Adipocyte (in vitro differentiated cells): ENCODE data around the gene ACTL8.
A peak's percentile ranks its signal among the peaks of the same experiment; 100 is the strongest.

ENCODE experiments used
- DNase-seq: peaks from one replicate; pipeline ENCODE4 v3.0.0-alpha.2; 2015; ENCODE audit warnings: low read depth
- H3K27me3 ChIP-seq: replicated peaks from 2 replicates; pipeline ENCODE4 v1.7.0; 2013; ENCODE audit warnings: mild to moderate bottlenecking, low read length, moderate library complexity; ENCODE audit not compliant: control insufficient read depth, insufficient read depth
- H3K36me3 ChIP-seq: 2 replicates; pipeline ENCODE4 v1.7.0; 2013; ENCODE audit warnings: low read length, mild to moderate bottlenecking, moderate library complexity; ENCODE audit not compliant: control insufficient read depth, insufficient read depth, severe bottlenecking
- H3K4me1 ChIP-seq: 2 replicates; pipeline ENCODE4 v1.7.0; 2013; ENCODE audit warnings: mild to moderate bottlenecking, low read length, moderate library complexity; ENCODE audit not compliant: control insufficient read depth, insufficient read depth
- H3K4me3 ChIP-seq: 2 replicates; pipeline ENCODE4 v1.7.0; 2013; ENCODE audit warnings: mild to moderate bottlenecking, low read length, moderate library complexity
- H3K9ac ChIP-seq: 2 replicates; pipeline ENCODE4 v1.7.0; 2013; ENCODE audit warnings: mild to moderate bottlenecking, low read length, moderate library complexity
- H3K9me3 ChIP-seq: 2 replicates; pipeline ENCODE4 v1.7.0; 2013; ENCODE audit warnings: mild to moderate bottlenecking, low read length, moderate library complexity; ENCODE audit not compliant: control insufficient read depth

ACTL8 gene

DNA sequence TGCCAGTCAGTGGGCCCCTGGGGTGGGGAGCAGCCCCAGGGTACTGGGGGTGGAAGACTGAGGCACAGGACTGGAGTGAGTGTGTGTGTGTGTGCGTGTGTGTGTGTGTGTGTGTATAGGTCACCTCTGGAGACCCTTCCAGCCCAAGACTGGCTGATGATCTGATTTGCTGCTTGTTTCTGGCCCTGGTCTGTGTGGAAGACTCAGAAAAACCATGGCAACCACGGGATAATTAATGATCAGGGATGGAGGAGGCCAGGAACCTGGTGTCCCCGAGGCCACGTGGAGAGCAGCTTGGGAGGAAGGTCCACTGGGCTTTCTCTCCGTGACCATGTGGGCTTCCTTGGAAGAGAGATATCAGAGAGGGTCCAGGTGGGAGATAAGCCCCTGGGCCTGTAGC lies 4.8 kb upstream of the ACTL8 start:
- Histone ChIP-seq H3K36me3 (no peaks in the 10 kb centered on the region), H3K27me3 (no peaks in the 10 kb centered on the region), H3K9ac (no peak overlapping the region), H3K4me3 (no peak overlapping the region), H3K9me3 (peaks cover 13% of the 10 kb centered on the region), H3K4me1 (no peaks in the 10 kb centered on the region)
- no peak for DNase-seq

DNA sequence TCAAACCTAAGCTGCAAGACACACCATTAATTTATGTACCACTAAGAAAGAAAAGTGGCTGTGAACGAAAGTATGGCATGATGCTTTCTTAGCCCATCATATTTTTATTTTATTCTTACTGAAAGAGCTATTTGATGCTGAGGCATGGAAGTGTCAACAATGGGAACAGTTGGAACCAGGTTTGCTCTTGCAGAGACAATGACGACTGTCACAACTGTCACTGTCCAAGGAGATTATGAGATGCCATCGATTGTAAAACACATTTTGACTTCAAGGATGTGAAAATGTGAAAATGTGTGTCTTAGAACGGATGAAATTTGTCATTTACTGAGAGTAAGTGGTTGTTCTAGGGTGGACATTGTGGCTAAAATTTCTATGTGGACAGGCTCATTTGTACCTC lies 2.8 kb upstream of the ACTL8 start:
- Histone ChIP-seq H3K9ac (no peak overlapping the region), H3K4me1 (no peaks in the 10 kb centered on the region), H3K36me3 (no peaks in the 10 kb centered on the region), H3K27me3 (no peaks in the 10 kb centered on the region), H3K9me3 (peaks cover 23% of the 10 kb centered on the region), H3K4me3 (no peak overlapping the region)
- no peak for DNase-seq

DNA sequence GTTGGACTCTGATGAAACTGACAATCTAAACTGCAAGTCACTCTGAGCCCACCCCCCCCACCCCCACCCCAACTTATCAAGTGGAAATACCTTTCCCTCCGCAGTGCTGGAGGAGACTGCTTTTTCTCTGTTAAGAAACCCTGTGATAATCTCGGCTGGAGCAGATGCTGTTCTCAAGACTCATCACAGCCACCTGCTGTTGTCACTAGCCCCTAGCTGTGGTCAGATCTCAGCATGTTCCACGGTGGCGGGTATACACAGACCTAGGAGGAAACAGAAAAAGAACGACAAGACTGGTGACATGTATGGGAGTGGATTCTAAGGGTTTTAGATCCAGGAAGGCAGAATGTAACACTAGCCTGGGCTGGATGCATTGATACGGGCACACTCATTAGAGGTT lies 2.3 kb downstream of the ACTL8 start:
- H3K4me3 ChIP-seq: no peak overlapping the region
- H3K36me3 ChIP-seq: no peaks in the 10 kb centered on the region
- DNase-seq: no peak
- H3K4me1 ChIP-seq: no peaks in the 10 kb centered on the region
- no peaks in the 10 kb centered on the region for H3K27me3 ChIP-seq
- no peak overlapping the region for H3K9ac ChIP-seq
- peaks cover 50% of the 10 kb centered on the region for H3K9me3 ChIP-seq

DNA sequence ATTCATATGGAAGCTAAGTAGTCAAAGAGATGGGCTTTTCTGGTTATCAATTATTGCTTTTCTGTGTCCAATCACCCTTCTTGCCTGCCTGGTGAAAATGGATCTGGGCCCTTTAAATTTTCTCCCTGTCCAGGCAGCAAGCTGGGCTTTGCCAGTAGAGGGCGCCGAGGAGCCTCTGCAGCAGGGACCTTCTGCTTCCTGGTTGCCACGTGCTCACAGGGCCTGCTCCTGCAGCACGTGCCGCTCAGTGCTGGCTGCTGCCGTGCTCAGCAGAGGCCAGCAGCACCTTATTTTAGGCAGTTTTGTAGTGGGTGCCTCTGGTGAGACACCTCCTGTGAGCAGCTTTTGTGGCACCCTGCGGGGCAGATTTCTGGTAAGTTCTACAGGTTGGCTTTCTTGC lies 4.0 kb downstream of the ACTL8 start:
- Histone ChIP-seq H3K4me3 (no peak overlapping the region), H3K9ac (no peak overlapping the region), H3K36me3 (no peaks in the 10 kb centered on the region), H3K4me1 (peaks cover under 1% of the 10 kb centered on the region), H3K27me3 (no peaks in the 10 kb centered on the region), H3K9me3 (peaks cover 49% of the 10 kb centered on the region)
- no peak for DNase-seq

DNA sequence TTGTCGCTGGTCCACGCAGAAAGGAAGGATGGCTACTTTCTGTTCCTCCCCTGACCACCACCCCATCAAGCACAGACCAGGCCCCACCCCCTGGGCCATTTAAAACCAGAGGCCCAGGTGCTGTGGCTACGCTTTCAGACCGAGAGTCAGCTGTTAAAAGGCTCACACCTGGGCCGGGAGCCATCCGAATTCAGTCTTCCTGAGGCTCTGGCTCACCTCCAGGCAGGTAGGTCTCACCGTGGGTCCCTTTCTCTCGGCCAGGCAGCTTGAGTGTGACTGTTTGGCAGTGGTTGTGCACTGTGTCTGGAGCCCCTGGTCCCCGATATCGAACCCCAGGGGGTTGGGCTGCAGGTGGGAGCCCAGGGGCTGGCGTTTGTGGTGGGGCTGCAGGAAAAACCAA lies 7.2 kb downstream of the ACTL8 start:
- peaks cover 29% of the 10 kb centered on the region for H3K4me1 ChIP-seq
- no peaks in the 10 kb centered on the region for H3K36me3 ChIP-seq
- no peaks in the 10 kb centered on the region for H3K27me3 ChIP-seq
- peaks cover 27% of the 10 kb centered on the region for H3K9me3 ChIP-seq
- no peak overlapping the region for H3K9ac ChIP-seq
- no peak for DNase-seq
- H3K4me3 ChIP-seq: no peak overlapping the region

DNA sequence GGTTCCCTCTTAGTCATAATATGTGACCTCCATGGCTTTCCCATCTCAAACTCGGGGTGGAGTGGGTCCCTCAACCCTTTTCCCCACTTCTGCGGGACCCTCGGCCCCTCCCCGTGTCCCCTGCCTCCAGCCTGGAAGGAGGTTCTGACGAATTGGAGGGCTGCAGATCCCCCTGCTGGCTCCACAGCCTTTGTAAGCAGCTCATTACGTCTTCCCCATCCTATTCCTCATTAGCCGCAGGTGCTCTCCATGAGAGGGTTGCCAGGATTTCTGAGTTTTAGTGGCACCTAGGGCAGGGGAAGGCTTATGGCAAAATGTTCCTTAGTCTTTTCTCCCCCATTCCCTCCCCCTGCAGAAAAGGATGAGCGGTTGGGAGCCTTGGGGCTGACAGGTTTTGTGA lies 8.3 kb downstream of the ACTL8 start:
- Histone ChIP-seq H3K4me1 (peaks cover 40% of the 10 kb centered on the region), H3K36me3 (no peaks in the 10 kb centered on the region), H3K9ac (no peak overlapping the region), H3K27me3 (no peaks in the 10 kb centered on the region), H3K9me3 (peaks cover 19% of the 10 kb centered on the region), H3K4me3 (no peak overlapping the region)
- no peak for DNase-seq

DNA sequence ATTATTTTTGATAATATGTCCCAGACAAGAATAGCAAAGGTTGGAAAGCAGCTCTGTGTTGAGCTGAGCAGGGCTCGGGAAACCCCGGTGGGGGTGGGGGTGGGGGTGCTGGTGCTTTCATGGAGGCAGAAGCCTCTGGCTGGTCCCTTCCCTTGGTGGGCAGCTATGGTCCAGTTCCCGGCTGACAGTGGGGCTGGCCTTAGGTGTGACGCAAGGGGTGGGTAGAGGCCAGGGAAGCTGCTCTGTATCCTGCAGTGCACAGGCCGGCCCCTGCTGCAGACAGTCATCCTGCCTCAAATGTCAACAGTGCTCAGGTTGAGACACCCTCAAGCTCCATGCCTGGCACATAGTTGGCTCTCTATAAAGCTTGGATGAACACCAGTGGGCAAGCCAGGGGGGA lies 8.9 kb downstream of the ACTL8 start:
- no peak overlapping the region for H3K4me3 ChIP-seq
- no peaks in the 10 kb centered on the region for H3K27me3 ChIP-seq
- no peak for DNase-seq
- no peak overlapping the region for H3K9ac ChIP-seq
- peaks cover 13% of the 10 kb centered on the region for H3K9me3 ChIP-seq
- H3K4me1 ChIP-seq: peaks cover 45% of the 10 kb centered on the region
- H3K36me3 ChIP-seq: no peaks in the 10 kb centered on the region

DNA sequence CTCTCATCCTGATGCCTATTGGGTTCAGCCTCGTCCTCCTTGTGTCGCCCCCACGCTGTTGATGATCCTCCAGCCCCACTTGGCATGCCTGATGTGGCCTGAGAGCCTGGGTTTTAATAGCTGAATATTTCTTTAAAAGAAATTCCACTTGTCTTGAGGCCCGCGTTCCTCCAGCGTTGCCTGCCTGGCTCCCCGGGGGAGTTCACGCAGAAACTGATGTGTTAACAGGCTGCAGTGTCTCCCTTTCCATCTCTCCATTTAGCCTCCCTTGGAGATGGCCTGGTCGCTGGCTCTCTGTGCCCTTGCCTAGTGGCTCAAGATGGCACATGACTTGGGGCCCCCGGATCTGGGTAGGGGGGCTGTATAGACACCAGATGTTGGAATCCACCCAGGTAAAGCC lies 9.5 kb downstream of the ACTL8 start:
- Histone ChIP-seq H3K36me3 (no peaks in the 10 kb centered on the region), H3K4me3 (no peak overlapping the region), H3K9ac (no peak overlapping the region), H3K4me1 (peaks cover 51% of the 10 kb centered on the region), H3K9me3 (peaks cover 7% of the 10 kb centered on the region), H3K27me3 (no peaks in the 10 kb centered on the region)
- no peak for DNase-seq

DNA sequence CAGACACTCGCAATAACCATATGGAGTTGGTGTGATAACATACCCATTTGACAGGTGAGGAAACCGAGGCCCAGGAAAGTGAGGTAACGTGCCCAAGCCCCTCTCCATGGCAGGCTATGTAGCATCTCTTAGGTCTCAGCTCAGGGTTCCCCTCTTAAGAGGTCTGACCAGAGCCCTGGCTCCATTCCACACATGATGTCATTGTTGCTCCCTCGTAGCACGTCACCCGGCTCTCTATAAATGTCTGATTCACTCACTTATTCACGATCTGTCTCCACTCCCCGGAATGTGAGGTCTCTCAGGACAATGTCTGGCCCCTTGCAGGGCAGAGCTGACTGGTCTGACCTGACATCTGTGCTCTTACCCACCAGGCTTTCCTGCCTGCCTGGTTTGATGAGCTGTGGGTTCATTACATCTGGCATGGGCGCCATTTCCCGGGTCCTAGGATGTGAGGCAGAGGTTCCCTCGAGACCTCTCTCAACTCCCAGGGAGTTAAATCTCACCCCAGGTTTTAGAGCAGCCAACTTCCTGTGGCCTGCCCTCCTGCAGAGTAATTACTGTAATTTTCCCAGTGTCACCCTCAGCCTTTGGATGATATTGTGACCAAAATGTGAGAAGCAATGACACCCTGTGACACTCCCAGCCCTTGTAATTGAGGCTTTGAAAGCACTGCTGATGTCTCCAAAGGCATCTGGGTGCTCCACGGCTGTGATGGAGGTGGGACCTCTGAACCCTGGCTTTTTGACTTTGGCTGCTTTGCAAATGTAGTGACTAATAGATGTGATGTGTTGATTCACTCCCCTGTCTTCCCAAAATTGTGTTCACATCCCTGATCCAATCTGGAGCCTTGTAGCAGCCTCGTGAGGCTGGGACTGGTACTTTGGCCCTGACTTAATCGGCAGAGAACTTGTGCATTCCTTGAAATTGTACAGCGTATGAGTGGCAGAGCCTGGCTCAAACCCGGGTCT lies 10.6 kb downstream of the ACTL8 start:
- peak; percentile 44 for DNase-seq
- Histone ChIP-seq H3K4me1 (peaks cover 56% of the 10 kb centered on the region), H3K4me3 (no peak overlapping the region), H3K36me3 (no peaks in the 10 kb centered on the region), H3K9me3 (no peaks in the 10 kb centered on the region), H3K9ac (peak overlapping the region; percentile 52), H3K27me3 (no peaks in the 10 kb centered on the region)

DNA sequence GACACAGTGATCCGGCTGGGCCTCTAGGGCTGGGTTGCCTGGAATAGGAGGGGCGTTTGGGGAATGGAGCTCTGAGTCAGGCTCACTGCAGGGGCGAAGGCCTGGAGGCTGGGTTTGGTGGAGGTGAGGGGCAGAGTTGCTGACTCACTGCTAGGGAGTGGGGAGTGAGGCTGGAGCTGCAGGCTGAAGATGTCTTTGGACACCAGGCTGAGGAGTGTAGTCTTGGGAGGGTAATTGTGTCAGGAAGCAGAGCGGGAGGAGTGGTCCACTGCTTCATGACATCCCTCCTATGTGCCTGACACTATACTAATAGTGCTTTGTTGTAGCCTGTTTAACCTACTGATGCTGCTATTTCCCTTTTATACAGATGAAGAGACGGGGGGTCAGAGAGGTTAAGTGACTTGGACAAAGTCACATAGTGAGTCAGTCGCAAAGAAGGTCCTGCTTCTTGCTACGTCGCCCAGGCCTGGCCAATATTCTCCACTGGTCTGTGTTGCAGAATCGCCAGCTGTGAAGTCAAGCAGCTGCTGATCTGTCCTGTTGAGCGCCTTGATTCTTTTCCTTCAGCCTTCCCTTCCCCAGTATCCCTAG lies 13.6 kb downstream of the ACTL8 start:
- Histone ChIP-seq H3K27me3 (no peaks in the 10 kb centered on the region), H3K9me3 (no peaks in the 10 kb centered on the region), H3K4me3 (no peak overlapping the region), H3K4me1 (peaks cover 56% of the 10 kb centered on the region), H3K9ac (peak overlapping the region; percentile 76), H3K36me3 (no peaks in the 10 kb centered on the region)
- peak; percentile 51 for DNase-seq

DNA sequence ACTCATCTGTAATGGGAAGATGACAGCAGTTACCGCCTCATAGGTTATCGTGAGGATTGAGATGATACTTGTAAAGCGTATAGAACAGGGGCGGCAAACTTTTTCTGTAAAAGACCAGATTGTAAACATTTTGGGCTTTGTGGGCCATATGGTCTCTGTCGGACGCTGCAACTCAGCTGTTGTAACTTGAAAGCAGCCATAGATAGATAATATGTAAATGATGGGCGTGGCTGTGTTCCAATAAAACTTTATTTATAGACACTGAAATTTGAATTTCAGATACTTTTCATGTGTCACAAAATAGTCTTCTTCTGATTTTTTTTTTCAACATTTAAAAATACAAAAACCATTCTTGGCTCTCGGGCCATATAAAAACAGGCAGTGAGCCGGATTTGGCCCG lies 15.8 kb downstream of the ACTL8 start:
- no peaks in the 10 kb centered on the region for H3K27me3 ChIP-seq
- no peak overlapping the region for H3K9ac ChIP-seq
- H3K9me3 ChIP-seq: no peaks in the 10 kb centered on the region
- H3K4me3 ChIP-seq: no peak overlapping the region
- H3K4me1 ChIP-seq: peaks cover 37% of the 10 kb centered on the region
- no peaks in the 10 kb centered on the region for H3K36me3 ChIP-seq
- no peak for DNase-seq
